Right cardiac atrium (tissue), 5 donors: ENCODE data around the gene MECP2. TPM values are rescaled to one million over a fixed set of nuclear protein-coding genes. Genes with fewer than 3 reads are reported as not detected.

Experiments
- ATAC-seq, 2 donors: fragments of 200-7000 bp; cut with Tn5 transposase; one replicate each; pipeline versions ENCODE4 v1.8.0 to v1.9.1; 2020; ENCODE audit warnings: moderate library complexity in 2 of 2, mild to moderate bottlenecking in 1 of 2
- DNase-seq, 3 donors: peaks; one replicate each; pipeline ENCODE4 v3.0.0-alpha.2; 2020
- H3K27ac ChIP-seq: one replicate; pipeline ENCODE4 v1.5.1; 2013; ENCODE audit warnings: mild to moderate bottlenecking, low read length, control low read depth, moderate library complexity
- H3K27me3 ChIP-seq: one replicate; pipeline ENCODE4 v1.6.1; 2013; ENCODE audit not compliant: control insufficient read depth, insufficient read depth
- H3K4me1 ChIP-seq: one replicate; pipeline ENCODE4 v1.6.1; 2013; ENCODE audit warnings: low read length; ENCODE audit not compliant: control insufficient read depth, insufficient read depth
- H3K4me3 ChIP-seq: one replicate; pipeline ENCODE4 v1.5.1; 2013; ENCODE audit warnings: low read length, control low read depth
- H3K9me3 ChIP-seq: one replicate; pipeline ENCODE4 v1.6.1; 2013; ENCODE audit warnings: low read length; ENCODE audit not compliant: control insufficient read depth
- WGBS: extraction: QIAGEN DNeasy Blood & Tissue Kit; methylation state at CpG from one replicate; pipeline ENCODE4 v1.1.7; 2013; 5-methylcytosine and 5-hydroxymethylcytosine counted together
- intact Hi-C, 4 donors: fragments of 100-400 bp; cut with DNase I; formaldehyde crosslinking; loops; one replicate each; pipeline versions ENCODE4 v1.11.0 to v1.14.0; 2022 to 2023
- polyA plus RNA-seq: library from polyadenylated mRNA; stranded (reverse); fragments of 200-250 nt; gene quantifications from one replicate; pipeline ENCODE4 v1.2.3, GENCODE V29; 2013
- total RNA-seq, 4 donors: library from RNA; stranded (reverse); fragmentation: NEBNext Ultra II Directional; extraction: Animal tissue kit (Norgen Biotek cat#: 25700); gene quantifications; one replicate each; pipeline ENCODE4 v1.2.1, GENCODE V29; 2021
- donor health status: healthy with polysubstance abuse.
- donor health status: DM: no; HTN: yes; CAD: no.
- donor health status: DM: no; HTN: no; CAD: no.
- donor health status: DM: no; HTN: yes; CAD: no; lungs with severe emphysema.
- donor health status: DM: yes; HTN: yes; CAD: no.

Gene MECP2
- total and polyA plus RNA-seq, 5 donors = 34.9 to 50.2 (median 43.4) TPM

GRCh38 chrX:154132366-154132765, 34.8 kb upstream of the MECP2 start:
- intact Hi-C loops = no loop called here
- DNase-seq (no peak), ATAC-seq (no peak)
- no peaks in the 10 kb centered on the region for H3K4me1 ChIP-seq
- H3K27me3 ChIP-seq = no peaks in the 10 kb centered on the region
- H3K4me3 ChIP-seq = no peak overlapping the region
- no peak overlapping the region for H3K27ac ChIP-seq
- H3K9me3 ChIP-seq = no peaks in the 10 kb centered on the region
- 97% methylated on average over 9 of the region's 9 CpGs for WGBS

GRCh38 chrX:154131955-154132354, 34.4 kb upstream of the MECP2 start:
- H3K27ac ChIP-seq = no peak overlapping the region
- WGBS = 80% methylated on average over 4 of the region's 4 CpGs
- H3K9me3 ChIP-seq = no peaks in the 10 kb centered on the region
- H3K27me3 ChIP-seq = no peaks in the 10 kb centered on the region
- no peak overlapping the region for H3K4me3 ChIP-seq
- intact Hi-C loops = no loop called here
- DNase-seq = no peak
- no peak for ATAC-seq
- no peaks in the 10 kb centered on the region for H3K4me1 ChIP-seq

GRCh38 chrX:154126101-154126500, 28.6 kb upstream of the MECP2 start:
- intact Hi-C loops = no loop called here
- H3K4me1 ChIP-seq = no peaks in the 10 kb centered on the region
- 97% methylated on average over 11 of the region's 11 CpGs for WGBS
- H3K9me3 ChIP-seq = no peaks in the 10 kb centered on the region
- no peak for DNase-seq
- ATAC-seq = no peak
- no peak overlapping the region for H3K4me3 ChIP-seq
- H3K27me3 ChIP-seq = no peaks in the 10 kb centered on the region
- no peak overlapping the region for H3K27ac ChIP-seq

GRCh38 chrX:154125391-154126040, 28.0 kb upstream of the MECP2 start:
- Histone ChIP-seq H3K4me3 (no peak overlapping the region), H3K9me3 (no peaks in the 10 kb centered on the region), H3K27me3 (no peaks in the 10 kb centered on the region), H3K4me1 (no peaks in the 10 kb centered on the region), H3K27ac (peak overlapping the region; percentile 62)
- intact Hi-C loops = no loop called here
- peak; percentile 45 to 83 for ATAC-seq
- DNase-seq = peak; percentile 50 to 85 (median 78)
- WGBS = 56% methylated on average over 30 of the region's 30 CpGs

GRCh38 chrX:154123241-154124219, 26.0 kb upstream of the MECP2 start:
- intact Hi-C loops = no loop called here
- ATAC-seq = peak; percentile 70 to 84
- DNase-seq = peak in 2 of 3 donors; percentile 44 to 66

GRCh38 chrX:154121961-154122360, 24.4 kb upstream of the MECP2 start:
- H3K27ac ChIP-seq = peak overlapping the region; percentile 38
- H3K27me3 ChIP-seq = no peaks in the 10 kb centered on the region
- intact Hi-C loops = no loop called here
- no peaks in the 10 kb centered on the region for H3K9me3 ChIP-seq
- no peak for DNase-seq
- ATAC-seq = peak; percentile 13 to 16
- 37% methylated on average over 11 of the region's 11 CpGs for WGBS
- H3K4me3 ChIP-seq = no peak overlapping the region
- no peaks in the 10 kb centered on the region for H3K4me1 ChIP-seq

More at GRCh38 chrX:154123241-154124219, 26.0 kb upstream of the MECP2 start:
- Histone ChIP-seq H3K27ac (no peak overlapping the region), H3K9me3 (no peaks in the 10 kb centered on the region), H3K4me1 (no peaks in the 10 kb centered on the region), H3K4me3 (no peak overlapping the region), H3K27me3 (no peaks in the 10 kb centered on the region)
- WGBS = 82% methylated on average over 22 of the region's 22 CpGs

- DNase-seq = no peak
- Histone ChIP-seq H3K27ac (peak overlapping the region; percentile 19), H3K27me3 (no peaks in the 10 kb centered on the region), H3K4me3 (no peak overlapping the region), H3K4me1 (no peaks in the 10 kb centered on the region), H3K9me3 (no peaks in the 10 kb centered on the region)
- intact Hi-C loops = no loop called here
- no peak for ATAC-seq
- 56% methylated on average over 4 of the region's 4 CpGs for WGBS
These were observed 23.7 kb upstream of the MECP2 start for GRCh38 chrX:154121207-154121606.

GRCh38 chrX:154120567-154120966, 23.1 kb upstream of the MECP2 start:
- Histone ChIP-seq H3K9me3 (no peaks in the 10 kb centered on the region), H3K27ac (no peak overlapping the region), H3K27me3 (no peaks in the 10 kb centered on the region), H3K4me3 (no peak overlapping the region), H3K4me1 (no peaks in the 10 kb centered on the region)
- 89% methylated on average over 3 of the region's 3 CpGs for WGBS
- no peak for DNase-seq
- intact Hi-C loops = no loop called here
- ATAC-seq = no peak

- ATAC-seq (no peak), DNase-seq (no peak)
- H3K27ac ChIP-seq = no peak overlapping the region
- no peaks in the 10 kb centered on the region for H3K9me3 ChIP-seq
- no peaks in the 10 kb centered on the region for H3K4me1 ChIP-seq
- intact Hi-C loops = no loop called here
- WGBS = 87% methylated on average over 6 of the region's 6 CpGs
- no peak overlapping the region for H3K4me3 ChIP-seq
- no peaks in the 10 kb centered on the region for H3K27me3 ChIP-seq
These were observed 20.0 kb upstream of the MECP2 start for GRCh38 chrX:154117566-154117965.

GRCh38 chrX:154116426-154117211, 19.1 kb upstream of the MECP2 start:
- Histone ChIP-seq H3K27me3 (no peaks in the 10 kb centered on the region), H3K4me1 (no peaks in the 10 kb centered on the region), H3K27ac (no peak overlapping the region), H3K4me3 (no peak overlapping the region), H3K9me3 (no peaks in the 10 kb centered on the region)
- 61% methylated on average over 19 of the region's 19 CpGs for WGBS
- DNase-seq (no peak), ATAC-seq (peak in 1 of 2 donors; percentile 37)
- intact Hi-C loops = no loop called here
